GM19328 (cell line): ENCODE results near the gene APBA2.

Source experiments
- ATAC-seq: cut with Tn5 transposase; IDR thresholded peaks from one replicate; pipeline ENCODE4 v1.9.1; 2021; ENCODE audit warnings: mild to moderate bottlenecking, moderate library complexity; ENCODE audit not compliant: unreplicated experiment

The APBA2 gene

DNA sequence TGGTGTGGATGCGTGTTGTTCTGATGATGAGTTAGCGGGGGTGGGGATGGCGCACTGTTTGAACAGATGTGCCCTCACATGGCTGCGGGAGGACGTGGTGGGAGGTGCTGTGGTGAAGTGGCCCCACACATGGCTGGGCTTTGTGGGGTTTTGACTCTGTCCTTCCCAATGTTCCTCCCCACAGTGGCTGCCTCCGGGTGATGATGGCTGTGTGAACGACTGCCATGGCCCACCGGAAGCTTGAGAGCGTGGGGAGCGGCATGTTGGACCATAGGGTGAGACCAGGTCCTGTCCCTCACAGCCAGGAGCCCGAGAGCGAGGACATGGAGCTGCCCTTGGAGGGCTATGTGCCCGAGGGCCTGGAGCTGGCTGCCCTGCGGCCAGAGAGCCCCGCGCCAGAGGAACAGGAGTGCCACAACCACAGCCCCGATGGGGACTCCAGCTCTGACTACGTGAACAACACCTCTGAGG lies 167.9 kb downstream of the APBA2 start:
- no peak for ATAC-seq

DNA sequence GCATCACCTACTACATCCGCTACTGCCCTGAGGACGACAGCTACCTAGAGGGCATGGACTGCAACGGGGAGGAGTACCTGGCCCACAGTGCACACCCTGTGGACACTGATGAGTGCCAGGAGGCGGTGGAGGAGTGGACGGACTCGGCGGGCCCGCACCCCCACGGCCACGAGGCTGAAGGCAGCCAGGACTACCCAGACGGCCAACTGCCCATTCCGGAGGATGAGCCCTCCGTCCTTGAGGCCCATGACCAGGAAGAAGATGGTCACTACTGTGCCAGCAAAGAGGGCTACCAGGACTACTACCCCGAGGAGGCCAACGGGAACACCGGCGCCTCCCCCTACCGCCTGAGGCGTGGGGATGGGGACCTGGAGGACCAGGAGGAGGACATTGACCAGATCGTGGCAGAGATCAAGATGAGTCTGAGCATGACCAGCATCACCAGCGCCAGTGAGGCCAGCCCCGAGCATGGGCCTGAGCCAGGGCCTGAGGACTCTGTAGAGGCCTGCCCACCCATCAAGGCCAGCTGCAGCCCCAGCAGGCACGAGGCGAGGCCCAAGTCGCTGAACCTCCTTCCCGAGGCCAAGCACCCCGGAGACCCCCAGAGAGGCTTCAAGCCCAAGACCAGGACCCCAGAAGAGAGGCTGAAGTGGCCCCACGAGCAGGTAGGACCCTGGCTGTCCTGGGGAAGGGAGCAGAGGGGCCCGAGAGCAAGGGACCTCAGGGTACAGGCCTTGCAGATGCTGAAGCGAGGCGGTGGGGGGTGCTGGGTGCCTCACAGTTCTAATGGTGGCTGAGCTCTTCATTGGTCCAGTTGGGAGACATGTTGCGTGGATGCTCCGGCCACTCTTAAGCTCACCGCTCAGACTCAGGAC lies 168.6 kb downstream of the APBA2 start:
- ATAC-seq, result no peak

DNA sequence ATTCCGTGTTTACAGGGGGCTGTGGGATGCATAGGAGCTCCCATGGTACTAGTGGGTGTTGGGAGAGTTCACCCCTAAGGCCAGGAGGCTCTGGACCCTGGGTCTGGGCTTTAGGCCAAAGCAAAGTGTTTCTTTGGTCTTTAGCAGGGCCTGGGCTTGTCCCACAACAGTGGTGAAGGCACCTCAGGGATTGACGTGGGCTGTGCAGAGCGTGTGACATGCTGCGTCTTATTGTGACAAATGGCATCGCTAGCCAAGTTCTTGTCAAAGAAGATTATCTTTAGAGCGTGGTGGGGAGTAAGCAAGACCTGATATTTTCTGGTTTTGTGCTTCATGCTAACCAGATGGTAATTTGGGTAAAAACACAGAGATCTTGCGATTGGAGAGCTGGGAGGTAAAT lies 170.1 kb downstream of the APBA2 start:
- ATAC-seq, result no peak

DNA sequence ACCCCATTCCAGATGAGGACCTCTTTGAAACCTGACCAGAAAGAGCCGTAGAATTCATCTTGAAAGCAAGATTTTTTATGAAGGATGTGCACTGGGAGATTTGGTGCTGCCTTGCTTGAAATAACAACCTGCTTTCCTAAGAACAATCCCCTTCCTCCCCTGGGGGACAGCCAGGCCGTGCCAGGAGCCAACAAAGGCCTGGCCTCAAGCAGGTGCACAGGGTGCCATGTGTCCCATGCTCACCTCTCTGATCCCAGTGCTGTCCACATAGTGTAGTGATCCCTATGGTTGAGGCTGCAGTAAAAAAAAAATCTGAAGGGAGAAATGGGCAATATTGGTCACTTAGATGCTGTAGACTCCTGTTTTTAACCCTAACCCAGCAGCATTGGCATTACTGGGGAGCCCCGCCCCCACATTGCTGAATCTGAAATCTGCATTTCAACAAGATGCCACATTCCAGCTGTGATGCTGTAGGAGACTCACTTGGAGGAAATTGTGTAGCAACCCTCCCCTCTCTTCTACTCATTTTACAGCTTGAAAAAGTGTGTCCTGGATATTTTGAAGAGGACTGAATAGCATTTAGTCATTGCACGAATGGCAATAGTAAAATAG lies 171.2 kb downstream of the APBA2 start:
- no peak for ATAC-seq

DNA sequence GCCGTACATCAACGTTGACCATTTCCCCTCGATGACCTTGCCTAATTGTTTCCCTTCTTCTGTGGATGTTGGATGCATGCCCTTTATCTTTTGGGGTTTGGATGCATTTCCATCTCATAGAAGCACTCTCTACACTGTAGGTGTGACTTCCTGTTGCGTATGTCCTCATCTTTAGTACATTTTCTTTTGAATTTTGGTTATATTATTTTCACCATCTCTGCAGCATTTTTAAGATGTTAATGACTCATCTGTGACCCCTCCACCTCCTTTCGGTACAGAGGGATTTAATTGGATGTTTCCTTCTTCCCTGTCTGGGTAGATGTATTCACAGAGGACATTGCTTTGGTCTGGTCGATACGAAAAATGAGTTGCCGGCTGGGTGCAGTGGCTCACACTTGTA lies 172.1 kb downstream of the APBA2 start:
- ATAC-seq, result no peak

DNA sequence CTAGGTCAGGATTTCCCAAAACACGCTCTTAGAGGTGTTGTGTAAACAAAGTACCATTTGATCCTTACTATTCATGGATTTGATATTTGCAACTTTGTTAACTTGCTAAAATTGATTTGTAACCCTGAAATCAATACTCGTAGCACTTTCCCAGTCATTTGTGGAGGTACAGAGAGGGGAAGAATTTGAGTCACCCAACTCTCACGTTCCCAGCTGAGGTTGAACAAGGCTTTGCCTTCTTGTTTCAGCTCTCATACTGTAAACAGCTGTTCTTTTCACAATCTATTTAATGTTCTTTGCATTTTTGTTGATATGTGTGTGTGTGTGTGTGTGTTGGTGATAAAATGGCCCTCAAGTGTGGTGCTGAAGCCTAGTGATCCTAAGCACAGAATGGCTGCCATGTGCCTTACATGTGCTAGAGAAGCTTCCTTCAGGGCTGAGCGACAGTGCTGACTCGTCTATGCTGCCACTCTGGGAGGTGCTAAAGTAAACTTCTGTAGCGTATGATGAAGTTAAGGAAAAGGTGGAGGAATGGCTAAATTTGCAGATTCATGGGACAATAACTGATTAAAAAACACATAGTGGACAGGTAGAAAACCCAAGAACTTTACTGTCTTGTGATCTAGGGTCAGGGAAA lies 173.2 kb downstream of the APBA2 start:
- ATAC-seq, result no peak

DNA sequence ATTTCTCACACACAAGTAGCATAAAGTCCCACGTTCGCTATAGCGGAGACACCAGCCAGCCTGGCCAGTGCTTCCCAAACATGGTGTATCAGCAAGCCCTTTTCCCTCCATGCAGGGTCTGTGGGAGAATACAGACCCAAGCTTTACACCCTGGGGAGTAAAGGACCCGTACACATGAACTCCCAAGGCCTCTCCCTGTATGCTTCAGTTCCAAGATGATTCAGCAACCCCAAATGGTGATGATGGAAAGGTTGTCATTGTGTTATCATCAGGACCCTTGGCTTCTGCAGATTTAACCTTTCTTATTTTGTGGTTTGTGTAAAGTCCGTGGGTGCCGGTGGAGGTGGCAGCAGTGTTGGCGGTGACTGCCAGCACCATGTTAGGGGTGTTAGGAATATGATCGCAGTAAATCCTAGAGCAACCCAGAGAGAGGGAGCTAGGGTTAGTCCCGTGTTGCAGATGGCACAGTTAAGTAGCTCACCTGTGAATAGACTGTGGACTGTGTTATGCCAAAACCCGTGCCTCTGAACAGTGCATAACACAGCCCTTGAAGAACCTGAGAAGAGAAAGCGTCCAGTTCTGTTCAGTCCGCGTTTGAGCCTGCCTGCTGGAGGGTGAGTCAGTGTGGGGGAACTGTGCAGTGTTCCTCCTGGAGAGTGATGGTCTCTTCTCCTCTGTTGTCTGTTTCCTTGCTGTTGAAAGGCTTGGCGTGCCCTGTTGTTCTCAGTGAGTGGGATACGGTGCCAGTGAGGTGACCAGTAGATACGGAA lies 174.3 kb downstream of the APBA2 start:
- ATAC-seq, result no peak

DNA sequence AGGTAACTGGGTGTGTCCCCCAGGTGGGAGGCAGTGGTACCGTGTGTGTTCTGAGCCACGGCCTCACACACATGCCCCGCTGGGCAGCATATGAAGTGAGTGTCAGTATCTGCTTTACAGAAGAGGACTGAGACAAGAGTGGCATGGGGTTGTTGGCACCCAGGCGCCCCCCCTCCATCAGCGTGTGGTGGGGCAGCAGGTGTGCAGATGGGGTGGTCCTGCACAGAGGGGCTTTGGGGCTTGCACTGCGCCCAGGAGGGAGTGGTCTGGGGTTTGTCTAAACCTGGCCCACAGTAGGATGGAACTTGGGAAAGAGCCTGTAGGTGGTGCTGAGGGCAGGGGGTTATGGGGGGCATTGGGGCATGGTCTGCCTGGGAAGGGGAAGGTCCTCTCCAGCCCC lies 176.0 kb downstream of the APBA2 start:
- no peak for ATAC-seq

DNA sequence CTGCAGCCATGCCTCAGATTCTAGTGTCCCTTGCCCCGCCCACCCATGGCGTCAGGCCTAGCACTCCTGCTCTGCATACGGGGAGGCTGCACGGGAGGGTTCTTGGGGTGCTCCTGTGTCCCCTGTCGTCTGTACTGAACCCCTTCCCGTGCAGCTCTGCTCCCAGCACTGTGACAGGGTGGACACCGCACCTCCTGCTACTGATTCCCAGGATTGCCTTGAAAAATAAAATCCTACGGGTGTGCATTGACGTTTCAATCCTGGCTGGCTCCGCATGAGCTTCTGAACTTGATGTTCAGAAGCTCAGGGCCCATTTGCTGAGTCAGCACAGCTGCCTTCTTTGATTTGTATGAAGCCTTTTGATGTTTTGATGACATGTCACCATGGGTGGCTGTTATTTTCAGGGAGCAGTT lies 176.4 kb downstream of the APBA2 start:
- no peak for ATAC-seq

DNA sequence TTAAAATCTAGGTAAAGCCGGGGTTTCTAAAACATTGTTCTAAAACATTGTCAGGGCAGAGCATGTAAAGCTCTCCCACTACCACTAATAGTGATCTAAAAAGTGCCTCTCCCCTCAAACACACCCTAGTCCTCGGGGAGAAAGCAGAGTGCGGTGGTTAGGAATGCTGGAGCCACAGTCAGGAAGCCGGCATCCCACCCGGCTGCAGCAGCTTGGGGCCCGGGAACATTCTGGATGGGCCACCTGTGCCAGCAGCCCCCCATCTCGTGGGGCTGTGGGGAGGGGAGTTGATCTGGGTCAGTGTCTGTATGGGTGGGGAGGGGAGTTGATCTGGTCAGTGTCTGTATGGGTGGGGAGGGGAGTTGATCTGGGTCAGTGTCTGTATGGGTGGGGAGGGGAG lies 176.9 kb downstream of the APBA2 start:
- ATAC-seq, result no peak

DNA sequence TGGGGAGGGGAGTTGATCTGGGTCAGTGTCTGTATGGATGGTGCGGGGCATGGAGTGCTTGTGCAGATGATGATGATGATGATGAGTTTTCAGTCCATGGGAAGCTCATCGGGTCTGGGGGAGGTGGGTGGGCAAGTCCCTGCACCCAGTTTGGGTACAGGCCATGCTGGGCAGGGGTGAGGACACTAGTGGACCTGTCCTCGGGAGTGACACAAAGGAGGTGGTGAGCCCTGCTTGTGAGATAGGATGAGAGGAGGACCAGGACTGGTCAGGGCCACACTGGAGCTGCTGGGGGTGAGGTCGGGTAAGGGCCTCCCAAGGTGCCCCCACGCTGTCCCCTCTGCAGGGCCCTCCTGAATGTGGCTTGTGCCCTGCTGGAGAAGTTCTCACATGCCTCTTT lies 177.9 kb downstream of the APBA2 start:
- ATAC-seq, result no peak

DNA sequence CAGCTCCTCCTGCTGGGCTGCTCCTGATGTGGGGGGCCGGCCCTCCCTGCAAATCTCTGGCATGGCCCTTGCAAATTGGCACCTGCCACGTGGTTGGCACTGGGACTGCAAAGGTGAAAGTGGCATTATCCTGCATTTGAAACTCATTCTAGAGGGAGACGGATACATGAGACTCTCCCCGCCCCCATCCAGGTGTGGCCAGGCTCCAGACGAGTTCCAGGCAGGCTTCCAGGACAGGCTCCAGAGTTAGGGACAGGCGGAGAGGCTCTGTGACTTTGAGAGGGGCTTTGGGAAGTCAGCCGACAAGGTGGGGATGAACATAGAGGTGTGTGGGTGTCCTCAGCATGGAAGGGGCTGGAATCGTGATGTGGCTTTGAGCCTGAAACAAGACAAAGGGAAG lies 178.5 kb downstream of the APBA2 start:
- ATAC-seq, result no peak

DNA sequence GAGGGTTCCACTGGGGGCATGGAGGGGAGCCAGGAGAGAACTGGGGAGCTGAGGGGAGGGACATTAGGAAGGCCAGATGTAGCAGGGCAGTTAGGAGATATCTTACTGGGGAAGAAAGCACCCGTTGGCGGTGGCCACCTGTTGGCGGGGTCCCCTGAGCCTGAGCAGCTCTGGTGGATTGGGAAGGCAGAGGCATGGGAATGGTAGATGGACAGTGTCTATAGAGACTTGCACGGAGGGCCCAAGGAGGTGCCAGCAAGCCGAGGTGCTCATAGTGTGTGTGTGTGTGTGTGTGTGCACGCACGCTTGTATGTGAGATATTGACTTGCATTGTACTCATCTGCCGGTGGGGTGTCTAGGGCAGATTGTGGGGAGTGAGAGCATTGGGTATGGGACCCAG lies 179.0 kb downstream of the APBA2 start:
- no peak for ATAC-seq

DNA sequence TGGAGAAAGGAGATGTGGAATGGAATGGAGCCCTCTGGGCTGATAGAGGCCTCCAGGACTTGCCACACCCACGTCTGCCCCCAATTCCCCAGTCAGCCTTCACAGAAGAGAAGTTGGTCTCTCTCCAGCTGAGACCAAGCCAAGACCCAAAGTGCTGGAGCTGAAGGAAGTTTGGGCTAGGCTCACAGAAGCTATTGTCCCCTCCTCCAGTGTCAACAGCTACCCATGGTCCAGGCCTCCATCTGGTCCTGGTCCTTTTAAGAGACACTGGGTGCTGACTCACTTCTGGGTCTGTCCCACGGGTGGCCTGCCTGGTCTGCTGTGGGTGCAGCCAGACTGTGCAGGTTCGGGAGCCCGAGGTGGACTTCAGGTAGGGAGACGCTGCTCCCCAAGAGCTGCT lies 179.8 kb downstream of the APBA2 start:
- no peak for ATAC-seq

DNA sequence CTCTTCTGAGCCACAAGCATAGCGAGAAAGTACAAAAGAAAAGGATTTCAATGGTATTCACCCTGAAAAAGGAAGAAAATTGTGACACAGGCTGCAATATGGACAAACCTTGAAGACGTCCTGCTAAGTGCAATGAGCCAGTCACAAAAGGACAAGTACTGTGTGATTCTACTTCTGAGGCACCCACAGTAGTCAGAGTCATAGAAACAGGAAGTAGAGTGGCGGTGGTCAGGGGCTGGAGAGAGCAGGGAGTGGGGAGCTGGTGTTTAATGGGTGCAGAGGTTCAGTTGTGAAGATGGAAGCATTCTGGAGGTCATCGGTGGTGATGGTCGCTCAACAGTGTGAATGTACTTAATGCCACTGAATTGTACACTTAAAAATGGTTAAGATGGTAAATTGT lies 180.5 kb downstream of the APBA2 start:
- ATAC-seq, result no peak

DNA sequence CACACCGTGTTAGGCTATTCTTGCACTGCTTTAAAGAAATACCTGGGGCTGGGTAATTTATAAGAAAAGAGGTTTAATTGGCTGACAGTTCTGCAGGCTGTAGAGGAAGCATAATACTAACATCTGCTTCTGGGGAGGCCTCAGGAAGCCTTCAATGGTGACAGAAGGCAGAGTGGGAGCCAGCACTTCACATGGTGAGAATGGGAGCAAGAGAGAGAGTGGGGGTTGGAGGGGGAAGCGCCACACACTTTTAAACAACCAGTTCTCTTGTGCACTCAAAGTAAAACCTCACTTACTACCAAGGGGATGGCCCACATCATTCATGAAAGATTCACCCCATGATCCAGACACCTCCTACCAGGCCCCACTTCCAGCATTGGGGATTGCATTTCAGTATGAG lies 181.1 kb downstream of the APBA2 start:
- no peak for ATAC-seq

DNA sequence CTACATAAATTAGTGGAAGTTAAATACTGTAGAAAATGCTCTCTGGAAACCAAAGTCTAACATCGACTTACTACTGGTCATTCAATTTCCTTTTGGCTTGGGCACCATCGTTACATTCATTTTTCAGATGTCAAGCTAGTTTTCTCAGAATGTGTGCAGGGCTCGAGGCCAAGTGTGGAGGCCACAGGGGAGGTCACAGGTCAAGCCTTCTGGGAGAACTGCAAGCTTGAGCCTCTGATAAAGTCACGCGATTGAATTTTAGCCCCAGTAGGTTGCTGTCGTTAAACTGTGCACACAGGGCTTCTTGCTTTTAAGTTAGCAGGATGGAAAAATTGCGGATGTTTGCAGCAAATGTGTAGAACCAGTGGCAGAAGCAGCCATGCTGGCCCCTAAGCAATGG lies 182.2 kb downstream of the APBA2 start:
- no peak for ATAC-seq

DNA sequence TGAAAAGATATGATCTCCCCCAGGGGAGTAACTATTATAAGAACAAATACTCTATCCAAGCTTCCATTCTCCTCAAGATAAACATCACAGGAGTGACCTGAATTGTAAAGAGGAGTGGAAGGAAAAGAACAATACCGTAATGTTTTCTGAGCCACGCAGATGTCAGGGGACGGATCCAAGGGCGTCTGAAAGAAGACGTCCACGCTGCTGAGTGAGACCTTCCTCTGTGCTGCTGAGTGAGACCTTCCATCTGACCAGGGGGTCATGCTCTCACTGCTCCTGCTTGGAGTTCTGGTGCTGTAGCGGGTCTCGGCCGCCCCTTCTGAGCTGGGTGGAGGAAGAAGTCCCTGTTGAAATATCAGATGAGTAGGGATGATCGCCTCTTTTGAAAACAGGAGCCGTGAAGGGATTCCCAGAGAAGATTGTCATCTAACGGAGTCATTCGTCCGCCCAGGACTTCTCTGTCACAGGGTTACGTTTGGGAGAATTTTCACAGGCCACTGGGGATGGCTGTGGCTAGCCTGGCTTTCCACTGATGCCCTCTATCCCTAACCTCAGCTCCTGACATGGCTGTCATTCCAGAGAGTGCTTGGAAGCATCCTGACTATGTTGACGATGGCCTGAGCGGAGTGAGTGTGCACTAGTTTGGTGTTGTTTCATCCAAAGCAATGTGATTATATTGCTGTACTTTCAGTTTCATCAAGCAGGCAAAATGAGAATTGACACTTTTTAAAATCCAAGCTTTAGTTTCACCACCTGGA lies 184.9 kb downstream of the APBA2 start:
- ATAC-seq, result no peak

DNA sequence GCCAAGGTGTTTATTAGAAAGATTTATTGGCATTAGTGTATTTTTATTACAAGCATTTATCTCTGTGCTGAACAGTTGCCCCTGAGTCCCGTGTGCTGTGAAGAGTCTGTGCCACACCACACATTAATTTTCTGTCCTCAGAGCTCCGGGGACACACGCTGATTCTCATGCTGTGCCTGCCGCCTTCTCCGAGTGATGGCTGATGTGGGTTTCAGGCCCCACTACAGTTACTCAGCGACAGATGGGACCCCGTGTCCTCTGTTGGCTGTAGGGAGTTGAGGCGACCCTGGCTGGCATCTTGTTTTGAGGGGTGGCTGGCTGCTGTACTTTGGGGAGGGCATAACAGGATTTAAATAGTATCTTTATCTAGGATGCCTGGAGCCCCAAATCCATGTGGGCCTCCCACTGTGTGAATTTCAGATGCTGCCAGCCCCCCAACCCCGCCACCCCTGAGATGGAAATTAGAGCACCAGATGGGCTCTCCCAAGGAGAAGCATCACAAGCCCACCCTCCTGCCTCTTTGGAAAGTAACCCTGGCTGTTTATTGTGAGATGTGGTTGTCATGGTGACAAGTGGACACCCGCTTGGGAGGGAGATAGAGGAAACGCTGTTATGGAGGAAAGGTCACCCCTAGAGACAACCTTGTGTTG lies 185.6 kb downstream of the APBA2 start:
- ATAC-seq, result no peak

DNA sequence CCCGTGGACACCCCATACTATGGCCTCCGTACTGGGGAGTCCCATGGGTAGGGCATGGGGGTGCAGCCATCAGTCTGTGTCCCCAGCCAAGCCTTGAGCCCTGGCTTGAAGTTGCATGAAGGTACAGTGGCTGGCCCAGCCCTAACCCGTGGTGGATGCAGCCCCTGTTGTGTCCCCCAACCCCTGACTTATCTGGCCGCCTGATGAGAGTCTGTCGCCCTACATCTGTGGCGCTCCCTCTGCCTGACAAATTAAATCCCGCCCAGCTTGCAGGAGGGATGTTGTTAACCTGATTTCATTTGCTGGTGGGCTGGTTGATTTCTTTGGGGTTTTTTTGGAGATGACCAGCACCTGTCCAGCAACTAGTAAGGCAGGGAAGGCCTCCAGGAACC lies 186.1 kb downstream of the APBA2 start:
- ATAC-seq, result no peak
